ENCODE results near the gene SCFD2. TPM values are rescaled to one million over a fixed set of nuclear protein-coding genes. Genes with fewer than 3 reads are reported as not detected.
"Not testable (repeated sequence)": the region's sequence is repeated elsewhere in the genome, so short reads cannot be mapped to it uniquely, and the experiment has no call there.

The SCFD2 gene
- total and polyA plus RNA-seq, 7 donors, result 3.7 to 16.6 (median 10.7) TPM

DNA sequence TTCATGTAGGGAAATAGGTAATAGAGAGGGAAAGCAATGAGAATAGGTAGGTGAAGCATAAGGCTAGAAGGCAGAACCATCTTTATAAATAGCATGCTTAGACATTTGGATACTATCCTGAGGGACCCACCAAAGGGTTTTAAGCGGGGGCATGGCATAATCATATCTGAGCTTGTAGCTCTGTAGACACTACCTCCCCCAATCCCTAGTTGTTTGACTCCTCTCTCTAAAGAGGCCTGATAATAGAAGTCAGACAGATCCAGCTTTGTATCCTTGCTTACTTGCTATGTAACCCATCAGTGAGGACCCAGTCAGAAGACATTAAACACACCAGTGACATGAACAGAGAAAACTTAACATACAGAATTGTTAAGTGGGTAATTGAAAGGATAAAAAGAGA lies 58.7 kb downstream of the SCFD2 start:
- DNase-seq, result no peak
- Histone ChIP-seq H3K27ac (no peak overlapping the region), H3K27me3 (no peaks in the 10 kb centered on the region), H3K36me3 (no peaks in the 10 kb centered on the region), H3K4me1 (no peaks in the 10 kb centered on the region), H3K9me3 (peaks cover 0 to 2% (median 0%) of the 10 kb centered on the region in 4 donors), H3K4me3 (no peak overlapping the region)
- intact Hi-C loops (cut with DNase I), result no loop called here
- no peak for TF ChIP-seq EP300 (IDR thresholded peaks at IDR 0.05)
- TF ChIP-seq POLR2AphosphoS5 (IDR thresholded peaks at IDR 0.05), result no peak
- TF ChIP-seq POLR2A (IDR thresholded peaks at IDR 0.05), result no peak
- TF ChIP-seq, protein P1, sequence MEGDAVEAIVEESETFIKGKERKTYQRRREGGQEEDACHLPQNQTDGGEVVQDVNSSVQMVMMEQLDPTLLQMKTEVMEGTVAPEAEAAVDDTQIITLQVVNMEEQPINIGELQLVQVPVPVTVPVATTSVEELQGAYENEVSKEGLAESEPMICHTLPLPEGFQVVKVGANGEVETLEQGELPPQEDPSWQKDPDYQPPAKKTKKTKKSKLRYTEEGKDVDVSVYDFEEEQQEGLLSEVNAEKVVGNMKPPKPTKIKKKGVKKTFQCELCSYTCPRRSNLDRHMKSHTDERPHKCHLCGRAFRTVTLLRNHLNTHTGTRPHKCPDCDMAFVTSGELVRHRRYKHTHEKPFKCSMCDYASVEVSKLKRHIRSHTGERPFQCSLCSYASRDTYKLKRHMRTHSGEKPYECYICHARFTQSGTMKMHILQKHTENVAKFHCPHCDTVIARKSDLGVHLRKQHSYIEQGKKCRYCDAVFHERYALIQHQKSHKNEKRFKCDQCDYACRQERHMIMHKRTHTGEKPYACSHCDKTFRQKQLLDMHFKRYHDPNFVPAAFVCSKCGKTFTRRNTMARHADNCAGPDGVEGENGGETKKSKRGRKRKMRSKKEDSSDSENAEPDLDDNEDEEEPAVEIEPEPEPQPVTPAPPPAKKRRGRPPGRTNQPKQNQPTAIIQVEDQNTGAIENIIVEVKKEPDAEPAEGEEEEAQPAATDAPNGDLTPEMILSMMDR (IDR thresholded peaks at IDR 0.05), result no peak
- WGBS, 2 donors, result 91 to 93% methylated on average over 1 of the region's 1 CpG

DNA sequence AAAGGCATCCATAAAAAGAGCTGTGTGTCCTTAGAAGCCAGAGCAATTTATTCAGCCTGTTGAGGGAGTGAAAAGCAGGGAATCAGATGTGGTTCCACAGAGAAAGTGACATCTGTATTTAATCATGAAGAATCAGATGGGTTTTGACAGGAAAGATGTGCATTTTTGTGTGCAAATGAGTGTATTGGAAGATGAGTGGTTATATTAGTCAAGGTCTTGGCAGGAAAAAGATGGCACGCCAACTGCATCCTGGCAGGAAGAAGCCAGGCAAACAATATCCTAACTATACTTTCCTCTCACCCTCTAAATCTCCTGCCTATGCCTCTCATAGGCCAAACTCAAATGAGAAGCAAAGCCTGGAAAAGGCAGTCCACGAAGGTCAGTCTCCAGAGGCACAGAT lies 59.1 kb downstream of the SCFD2 start:
- Histone ChIP-seq H3K36me3 (no peaks in the 10 kb centered on the region), H3K9me3 (peaks cover 0 to 2% (median 0%) of the 10 kb centered on the region in 4 donors), H3K4me3 (no peak overlapping the region), H3K27ac (no peak overlapping the region), H3K4me1 (no peaks in the 10 kb centered on the region), H3K27me3 (no peaks in the 10 kb centered on the region)
- intact Hi-C loops (cut with DNase I), result no loop called here
- WGBS, 2 donors, result 73 to 91% methylated on average over 2 of the region's 2 CpGs
- no peak for DNase-seq
- TF ChIP-seq POLR2A (IDR thresholded peaks at IDR 0.05) (no peak), EP300 (IDR thresholded peaks at IDR 0.05) (no peak), POLR2AphosphoS5 (IDR thresholded peaks at IDR 0.05) (no peak)
- TF ChIP-seq, protein P1 (IDR thresholded peaks at IDR 0.05), result no peak

DNA sequence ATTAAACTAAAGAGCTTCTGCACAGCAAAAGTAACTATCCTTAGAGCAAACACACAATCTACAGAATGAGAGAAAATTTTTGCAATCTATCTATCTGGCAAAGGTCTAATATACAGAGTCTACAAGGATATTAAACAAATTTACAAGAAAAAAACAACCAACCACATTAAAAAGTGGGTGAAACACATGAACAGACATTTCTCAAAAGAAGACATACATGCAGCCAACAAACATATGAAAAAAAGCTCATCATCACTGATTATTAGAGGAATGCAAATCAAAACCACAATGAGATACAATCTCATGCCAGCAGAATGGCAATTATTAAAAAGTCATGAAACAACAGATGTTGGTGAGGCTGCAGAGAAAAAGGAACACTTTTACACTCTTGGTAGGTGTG lies 73.7 kb downstream of the SCFD2 start:
- DNase-seq; H3K36me3 ChIP-seq; H3K4me1 ChIP-seq; H3K27ac ChIP-seq; H3K27me3 ChIP-seq; H3K4me3 ChIP-seq; intact Hi-C loops (cut with DNase I): not testable (repeated sequence)
- H3K9me3 ChIP-seq, result peaks cover 0 to 11% (median 8%) of the 10 kb centered on the region in 4 donors

DNA sequence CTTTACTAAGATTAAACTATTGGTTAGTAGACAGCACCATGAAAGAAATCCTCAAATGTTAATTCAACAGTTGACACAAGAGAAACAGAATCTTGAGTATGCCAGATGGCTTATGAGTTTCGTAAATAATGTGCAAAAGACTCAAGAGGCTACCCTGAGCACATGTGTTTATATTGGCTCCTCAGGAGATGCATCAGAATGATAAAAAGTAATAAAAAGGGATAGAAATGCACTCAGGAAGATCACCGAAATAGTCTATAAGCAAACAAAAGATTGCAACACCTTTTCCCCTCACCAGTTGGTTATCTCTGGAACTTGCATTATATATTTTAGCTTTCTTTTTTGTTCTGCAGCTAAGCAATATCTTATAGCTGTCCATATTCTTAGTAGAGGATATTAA lies 84.4 kb downstream of the SCFD2 start:
- no peak for DNase-seq
- Histone ChIP-seq H3K4me1 (no peaks in the 10 kb centered on the region), H3K4me3 (no peak overlapping the region), H3K9me3 (no peaks in the 10 kb centered on the region), H3K27me3 (no peaks in the 10 kb centered on the region), H3K27ac (no peak overlapping the region), H3K36me3 (no peaks in the 10 kb centered on the region)
- TF ChIP-seq POLR2A (IDR thresholded peaks at IDR 0.05) (no peak), POLR2AphosphoS5 (IDR thresholded peaks at IDR 0.05) (no peak), EP300 (IDR thresholded peaks at IDR 0.05) (no peak)
- TF ChIP-seq, protein P1 (IDR thresholded peaks at IDR 0.05), result no peak
- intact Hi-C loops (cut with DNase I), result no loop called here
- WGBS, 2 donors, result 84 to 85% methylated on average over 2 of the region's 2 CpGs

DNA sequence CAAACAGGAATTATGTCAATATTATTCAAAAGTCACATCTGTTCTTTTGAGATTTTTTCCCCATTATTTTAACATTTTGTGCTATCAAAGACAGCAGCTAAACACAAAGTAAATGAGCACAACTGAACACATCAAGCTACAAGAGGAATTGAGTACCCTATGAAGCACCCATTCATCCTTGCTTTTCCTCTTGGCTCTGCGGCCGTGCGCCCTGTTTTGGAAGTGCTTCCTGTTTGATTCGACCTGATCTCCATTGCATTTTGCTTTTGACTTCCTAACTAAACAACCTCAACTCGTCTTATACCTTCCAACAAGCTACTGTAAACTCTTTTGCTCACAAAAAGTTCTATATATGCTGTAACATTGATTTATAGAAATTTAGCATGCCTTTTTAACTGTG lies 85.0 kb downstream of the SCFD2 start:
- H3K27ac ChIP-seq, result no peak overlapping the region
- TF ChIP-seq POLR2AphosphoS5 (IDR thresholded peaks at IDR 0.05) (no peak), EP300 (IDR thresholded peaks at IDR 0.05) (no peak), POLR2A (IDR thresholded peaks at IDR 0.05) (no peak)
- TF ChIP-seq, protein P1 (IDR thresholded peaks at IDR 0.05), result no peak
- no peak for DNase-seq
- H3K27me3 ChIP-seq, result no peaks in the 10 kb centered on the region
- H3K36me3 ChIP-seq, result no peaks in the 10 kb centered on the region
- no peak overlapping the region for H3K4me3 ChIP-seq
- WGBS, 2 donors, result 87 to 90% methylated on average over 5 of the region's 5 CpGs
- no peaks in the 10 kb centered on the region for H3K9me3 ChIP-seq
- intact Hi-C loops (cut with DNase I), result no loop called here
- no peaks in the 10 kb centered on the region for H3K4me1 ChIP-seq

All from sigmoid colon (tissue), 7 donors.